K562 (cell line): ENCODE data around the gene SCUBE1. TPM values are rescaled to one million over a fixed set of nuclear protein-coding genes. Genes with fewer than 3 reads are reported as not detected.
A peak's percentile ranks its signal among the peaks of the same experiment; 100 is the strongest.

Source experiments
- ATAC-seq: fragments of 200-7000 bp; cut with Tn5 transposase; 3 replicates; pipeline ENCODE4 v1.9.1; 2020; ENCODE audit warnings: moderate library complexity
- BruUV-seq: library from RNA; stranded (reverse); fragments of 400-500 nt; replicated peaks from 2 replicates; lab custom pipeline; 2021; lab: Mats Ljungman, UMichigan
- CTCF ChIA-PET: fragments of 300-600 bp; formaldehyde crosslinking; extraction: SDS; loops from one replicate; lab custom pipeline; 2021; ENCODE audit warnings: low intra/inter-chr PET ratio; lab: Yijun Ruan, JAX
- POLR2A ChIA-PET: fragments of 300-600, 350-650 bp; sonication (Branson Sonifier 250); formaldehyde crosslinking; extraction: SDS; loops from one replicate; lab custom pipeline; 2021; ENCODE audit warnings: antibody characterized with exemption, inconsistent platforms; lab: Yijun Ruan, JAX
- DNase-seq, 4 experiments: peaks; one replicate each; pipeline versions ENCODE4 v3.0.0 to v3.0.0-alpha.2; 2011 to 2018; ENCODE audit warnings: low spot score in 3 of 4, mixed read lengths in 3 of 4; ENCODE audit errors: extremely low read depth in 1 of 4
- FAIRE-seq: peaks from 2 replicates; lab custom pipeline; 2011; peaks lifted over from hg19 to GRCh38; lab: Jason Lieb, UNC
- H2AFZ ChIP-seq: 2 replicates; pipeline ENCODE4 v1.6.0; 2011; ENCODE audit warnings: low read depth, low read length, control low read depth, inconsistent platforms
- H3K27ac ChIP-seq: fragments of 200-600 bp; 3 replicates; pipeline ENCODE4 v1.8.0; 2011; ENCODE audit warnings: low read depth, mild to moderate bottlenecking, control low read depth, inconsistent platforms, low read length, moderate library complexity, mixed read lengths; ENCODE audit errors: extremely low read depth
- H3K27me3 ChIP-seq, 2 experiments: fragments of 300-600 bp in 1 of 2; 2 replicates in 1 of 2; 3 replicates in 1 of 2; pipeline versions ENCODE4 v1.6.0 to v1.8.0; 2011; ENCODE audit warnings: inconsistent platforms in 2 of 2, low read length in 2 of 2, mild to moderate bottlenecking in 1 of 2, mixed read lengths in 1 of 2, moderate library complexity in 1 of 2; ENCODE audit not compliant: control insufficient read depth in 2 of 2, insufficient read depth in 2 of 2
- H3K36me3 ChIP-seq: fragments of 300-600 bp; 3 replicates; pipeline ENCODE4 v1.8.0; 2011; ENCODE audit warnings: mild to moderate bottlenecking, low read length, inconsistent platforms; ENCODE audit not compliant: control insufficient read depth, insufficient read depth
- H3K4me1 ChIP-seq, 2 experiments: fragments of 200-600 bp in 1 of 2; replicated peaks in 1 of 2; 2 replicates in 1 of 2; 3 replicates in 1 of 2; pipeline versions ENCODE4 v1.5.1 to v1.8.0; 2011; ENCODE audit warnings: inconsistent platforms in 2 of 2, low read length in 2 of 2, mild to moderate bottlenecking in 1 of 2, mixed read lengths in 1 of 2, moderate library complexity in 1 of 2; ENCODE audit not compliant: control insufficient read depth in 2 of 2, insufficient read depth in 2 of 2
- H3K4me2 ChIP-seq: 2 replicates; pipeline ENCODE4 v1.6.1; 2011; ENCODE audit warnings: low read length, control low read depth, inconsistent platforms, mixed read lengths; ENCODE audit not compliant: insufficient read depth
- H3K4me3 ChIP-seq: fragments of 200-600 bp; sonication (generic), shearing (Covaris generic); 2 replicates; pipeline ENCODE4 v1.5.1; 2016; ENCODE audit warnings: control low read depth, inconsistent platforms
- H3K79me2 ChIP-seq: fragments of 200-600 bp; 3 replicates; pipeline ENCODE4 v1.8.0; 2011; ENCODE audit warnings: low read length, inconsistent platforms; ENCODE audit not compliant: control insufficient read depth, insufficient read depth
- H3K9ac ChIP-seq, 2 experiments: 2 replicates each; pipeline versions ENCODE4 v1.6.0 to v1.6.1; 2011; ENCODE audit warnings: low read depth in 2 of 2, low read length in 2 of 2, control low read depth in 1 of 2, inconsistent platforms in 1 of 2, mild to moderate bottlenecking in 1 of 2, mixed read lengths in 1 of 2; ENCODE audit not compliant: insufficient read depth in 1 of 2
- H3K9me1 ChIP-seq: one replicate; pipeline ENCODE4 v1.6.0; 2011; ENCODE audit warnings: inconsistent platforms, mild to moderate bottlenecking, low read length, moderate library complexity; ENCODE audit not compliant: control insufficient read depth, insufficient read depth
- H3K9me3 ChIP-seq: replicated peaks from 2 replicates; pipeline ENCODE4 v1.5.1; 2011; ENCODE audit warnings: low read depth, low read length, inconsistent platforms; ENCODE audit not compliant: control insufficient read depth, insufficient read depth
- H4K20me1 ChIP-seq: replicated peaks from 2 replicates; pipeline ENCODE4 v1.6.1; 2011; ENCODE audit warnings: low read length, inconsistent platforms, mixed read lengths; ENCODE audit not compliant: control insufficient read depth, insufficient read depth
- EHMT2 ChIP-seq: fragments of 450-650 bp; IDR thresholded peaks from 2 replicates; pipeline ENCODE4 v1.6.1; 2018; ENCODE audit warnings: antibody characterized with exemption
- ESRRA ChIP-seq: fragments of 450-650 bp; IDR thresholded peaks from 2 replicates; pipeline ENCODE4 v1.6.1; 2014; ENCODE audit warnings: low read depth, mild to moderate bottlenecking, moderate library complexity, borderline replicate concordance
- HMGN3 ChIP-seq: IDR thresholded peaks from 2 replicates; pipeline ENCODE4 v1.6.1; 2011; ENCODE audit warnings: borderline replicate concordance, low read depth, mild to moderate bottlenecking, mixed read lengths, low read length; ENCODE audit not compliant: insufficient read length; ENCODE audit errors: extremely low read depth
- KLF13 ChIP-seq: fragments of 450-650 bp; IDR thresholded peaks from 2 replicates; pipeline ENCODE4 v1.6.1; 2016; ENCODE audit warnings: missing genetic modification characterization, low read depth, mild to moderate bottlenecking, missing compliant biosample characterization, moderate library complexity, borderline replicate concordance
- MAFF ChIP-seq: IDR thresholded peaks from 2 replicates; pipeline ENCODE4 v1.6.1; 2012; ENCODE audit warnings: low read length, improper control_type of control experiment
- MYNN ChIP-seq, 2 experiments: sonication (generic); formaldehyde crosslinking in 1 of 2; IDR thresholded peaks; 2 replicates each; pipeline versions ENCODE4 v1.5.0 to v1.6.1; 2016 to 2020; ENCODE audit warnings: antibody characterized with exemption in 1 of 2, missing genetic modification reagents in 1 of 2
- POLR2A ChIP-seq: fragments of 450-650 bp; conservative IDR thresholded peaks from 2 replicates; pipeline ENCODE4 v1.6.1; 2016
- POLR2G ChIP-seq: fragments of 200-400 bp; formaldehyde crosslinking; IDR thresholded peaks from 2 replicates; pipeline ENCODE4 v1.6.1; 2017; ENCODE audit warnings: low read depth, mild to moderate bottlenecking, antibody characterized with exemption, low read length, moderate library complexity
- RBFOX2 ChIP-seq: fragments of 200-400 bp; formaldehyde crosslinking; IDR thresholded peaks from 2 replicates; pipeline ENCODE4 v1.6.1; 2017; ENCODE audit warnings: low read depth, mild to moderate bottlenecking, low read length, moderate library complexity
- RBM22 ChIP-seq: fragments of 200-400 bp; formaldehyde crosslinking; IDR thresholded peaks from 2 replicates; pipeline ENCODE4 v1.6.1; 2018; ENCODE audit warnings: low read length, low read depth; ENCODE audit not compliant: poor library complexity, severe bottlenecking
- SMARCB1 ChIP-seq: IDR thresholded peaks from 2 replicates; pipeline ENCODE4 v1.6.1; 2011; ENCODE audit warnings: improper control_type of control experiment, low read depth; ENCODE audit not compliant: insufficient read length
- SUPT5H ChIP-seq: fragments of 450-650 bp; IDR thresholded peaks from 2 replicates; pipeline ENCODE4 v1.6.1; 2016
- TCF15 ChIP-seq: fragments of 250-450 bp; sonication (Bioruptor Pico); IDR thresholded peaks from 2 replicates; pipeline ENCODE4 v1.8.0; 2022; ENCODE audit warnings: moderate library complexity, mild to moderate bottlenecking, inconsistent platforms
- ZBTB33 ChIP-seq: sonication (generic); formaldehyde crosslinking; IDR thresholded peaks from 2 replicates; pipeline ENCODE4 v1.8.1; 2023; ENCODE audit warnings: mild to moderate bottlenecking, missing genetic modification reagents
- ZNF778 ChIP-seq: fragments of 450-650 bp; formaldehyde crosslinking; IDR thresholded peaks from 2 replicates; pipeline ENCODE4 v1.4.0; 2020; ENCODE audit warnings: mild to moderate bottlenecking, moderate library complexity
- whole genome bisulfite sequencing: fragments of 100-300 bp; shearing (Covaris generic); methylation state at CpG from one replicate; pipeline ENCODE4 v1.1.6; 2016; ENCODE audit warnings: low coverage, mixed read lengths; ENCODE audit not compliant: insufficient coverage; ENCODE audit errors: missing lambda C conversion rate; 5-methylcytosine and 5-hydroxymethylcytosine counted together
- in situ Hi-C: fragments of 300-500 bp; cut with MboI; formaldehyde crosslinking; loops from 4 replicates; pipeline ENCODE4 v1.15.0; 2018; ENCODE audit warnings: inconsistent platforms, mixed read lengths
- intact Hi-C: fragments of 100-400 bp; cut with micrococcal nuclease; formaldehyde crosslinking; loops from 2 replicates; pipeline ENCODE4 v1.14.2; 2022
- polyA plus RNA-seq, 8 experiments: library from polyadenylated mRNA; depleted of rRNA in 4 of 8; stranded (reverse) in 5 of 8; unstranded in 3 of 8; fragments of >200 nt; fragmentation: Nextera tagmentation in 2 of 8; fragmentation: Illumina TruSeq in 1 of 8; extraction: Ambion mirVana in 2 of 8; extraction: Trizol in 1 of 8; gene quantifications; 2 replicates each; pipeline versions ENCODE4 v1.2.1 to v1.2.3, GENCODE V29; 2011 to 2014; ENCODE audit warnings: inconsistent platforms in 1 of 8, missing spikeins in 1 of 8
- total RNA-seq, 7 experiments: library from RNA; depleted of rRNA in 6 of 7; stranded (reverse); fragments of >200 nt in 6 of 7; fragmentation: Illumina TruSeq in 2 of 7; extraction: Trizol in 2 of 7; gene quantifications; 2 replicates each; pipeline versions ENCODE4 v1.2.1 to v1.2.3, GENCODE V29; 2011 to 2021; ENCODE audit warnings: low replicate concordance in 1 of 7

SCUBE1 gene
- total and polyA plus RNA-seq, 9 of the 15 experiments (the other 6 are each of a cell fraction or from before 2014, with no cell fraction given) = 0.03 to 0.47 (median 0.29) TPM; not detected in 6

- no peaks in the 10 kb centered on the region for H3K79me2 ChIP-seq
- ChIA-PET POLR2A (interaction anchor here (1.1 kb wide), 1 partner anchor 14 kb away, joined by 3 read pairs; no protein-coding TSS in a partner anchor), CTCF (no interaction called here)
- H2AFZ ChIP-seq = no peak overlapping the region
- intact Hi-C loops = no loop called here
- no peak overlapping the region for H3K4me2 ChIP-seq
- in situ Hi-C loops = no loop called here
- H3K9me1 ChIP-seq = no peaks in the 10 kb centered on the region
- H3K9ac ChIP-seq = peak overlapping the region in 1 of 2 experiments; percentile 77; a peak in 2 of 4 replicates
- ATAC-seq (peak; percentile 50), FAIRE-seq (no peak), DNase-seq (peak in 2 of 4 experiments; percentile 21 to 30)
- peaks cover 11 to 72% of the 10 kb centered on the region in 2 experiments for H3K4me1 ChIP-seq
- peaks cover 52% of the 10 kb centered on the region; the same call in 1 of the 3 replicates for H3K36me3 ChIP-seq
- 0 out of 2 replicates have a peak, but pooled peaks have one; percentile 27 for TF ChIP-seq POLR2A
- TF ChIP-seq ESRRA = no peak
- TF ChIP-seq SMARCB1 = no peak
- TF ChIP-seq EHMT2 = no peak
- peak; percentile 35 for TF ChIP-seq RBM22
- TF ChIP-seq MAFF = no peak
- TF ChIP-seq TCF15 (CRISPR knock-in tag) = no peak
- TF ChIP-seq RBFOX2 = peak; percentile 10; the same call in 1 of the 2 replicates
- TF ChIP-seq MYNN (IDR thresholded peaks at IDR 0.05) = peak; percentile 43; the same call in 1 of the 2 replicates
- no peak for TF ChIP-seq MYNN (CRISPR knock-in tag; IDR thresholded peaks at IDR 0.05)
- no peak for TF ChIP-seq KLF13 (tag)
- TF ChIP-seq ZNF778 (CRISPR knock-in tag) = no peak
- peak; percentile 57 for TF ChIP-seq SUPT5H
- peak; percentile 17 for TF ChIP-seq HMGN3
- peak; percentile 57; the same call in 1 of the 2 replicates for TF ChIP-seq POLR2G
- 0 out of 2 replicates have a peak, but pooled peaks have one; percentile 34 for TF ChIP-seq ZBTB33 (CRISPR knock-in tag)
- 57% methylated on average over 16 of the region's 23 CpGs for WGBS
- no peaks in the 10 kb centered on the region for H4K20me1 ChIP-seq
- no TSS peak for BruUV-seq
- no peaks in the 10 kb centered on the region for H3K27me3 ChIP-seq
- H3K4me3 ChIP-seq = no peak overlapping the region
- H3K9me3 ChIP-seq = no peaks in the 10 kb centered on the region
- H3K27ac ChIP-seq = no peak overlapping the region
Measured at GRCh38 chr22:43166132-43166930, 176.8 kb downstream of the SCUBE1 start.
